Naive thymus-derived CD4-positive, alpha-beta T cell (primary cell): ENCODE data around the gene NHLH1. TPM values are rescaled to one million over a fixed set of nuclear protein-coding genes. Genes with fewer than 3 reads are reported as not detected.

Experiments
- ATAC-seq: fragments of 150-1000 bp; cut with Tn5 transposase; 2 replicates; pipeline ENCODE4 v1.10.0; 2021; ENCODE audit warnings: mild to moderate bottlenecking, moderate library complexity
- CTCF ChIA-PET: fragments of 350-600 bp; sonication (Branson Sonifier 250); formaldehyde crosslinking; loops from one replicate; lab custom pipeline; 2021; ENCODE audit warnings: antibody characterized with exemption; lab: Charles Lee
- POLR2A ChIA-PET: fragments of 350-600 bp; sonication (Branson Sonifier 250); formaldehyde crosslinking; loops from one replicate; lab custom pipeline; 2021; ENCODE audit warnings: antibody characterized with exemption, inconsistent platforms; lab: Charles Lee
- DNase-seq, 9 donors: peaks; one replicate each; pipeline versions ENCODE4 v3.0.0 to v3.0.0-alpha.2; 2020 to 2022; ENCODE audit warnings: mixed read lengths in 1 of 9
- H3K27ac ChIP-seq: one replicate; pipeline ENCODE4 v1.7.0; 2013; ENCODE audit warnings: mild to moderate bottlenecking, low read depth, low read length, moderate library complexity
- H3K27me3 ChIP-seq, 2 donors: one replicate each; pipeline ENCODE4 v1.7.0; 2013; ENCODE audit warnings: low read length in 2 of 2, mild to moderate bottlenecking in 2 of 2, moderate library complexity in 2 of 2; ENCODE audit not compliant: control insufficient read depth in 2 of 2, insufficient read depth in 2 of 2
- H3K36me3 ChIP-seq, 3 experiments: 1 replicate in 2 of 3; 2 replicates in 1 of 3; pipeline ENCODE4 v1.7.0; 2013; ENCODE audit warnings: low read length in 3 of 3, mild to moderate bottlenecking in 3 of 3, moderate library complexity in 1 of 3; ENCODE audit not compliant: insufficient read depth in 3 of 3, control insufficient read depth in 2 of 3
- H3K4me1 ChIP-seq, 2 donors: one replicate each; pipeline ENCODE4 v1.7.0; 2013; ENCODE audit warnings: low read length in 2 of 2, mild to moderate bottlenecking in 2 of 2, moderate library complexity in 1 of 2; ENCODE audit not compliant: control insufficient read depth in 2 of 2, insufficient read depth in 2 of 2
- H3K4me3 ChIP-seq: 2 replicates; pipeline ENCODE4 v1.7.0; 2013; ENCODE audit warnings: mild to moderate bottlenecking, low read length
- H3K9me3 ChIP-seq, 3 experiments: 1 replicate in 2 of 3; 2 replicates in 1 of 3; pipeline ENCODE4 v1.7.0; 2013; ENCODE audit warnings: low read length in 3 of 3; ENCODE audit not compliant: control insufficient read depth in 2 of 3
- H3K27ac Mint-ChIP-seq, 9 donors: one replicate each; pipeline ENCODE4 v1.8.0; 2020 to 2022; ENCODE audit warnings: mixed read lengths in 9 of 9, mild to moderate bottlenecking in 8 of 9, moderate library complexity in 5 of 9, inconsistent platforms in 2 of 9
- H3K27me3 Mint-ChIP-seq, 5 donors: one replicate each; pipeline ENCODE4 v1.8.0; 2021 to 2022; ENCODE audit warnings: mixed read lengths in 5 of 5, mild to moderate bottlenecking in 1 of 5
- H3K36me3 Mint-ChIP-seq, 5 donors: one replicate each; pipeline ENCODE4 v1.8.0; 2020 to 2022; ENCODE audit warnings: mixed read lengths in 5 of 5, mild to moderate bottlenecking in 3 of 5, inconsistent platforms in 1 of 5
- H3K4me1 Mint-ChIP-seq, 7 donors: one replicate each; pipeline ENCODE4 v1.8.0; 2020 to 2022; ENCODE audit warnings: mixed read lengths in 7 of 7, mild to moderate bottlenecking in 3 of 7, inconsistent platforms in 1 of 7
- H3K4me3 Mint-ChIP-seq, 10 donors: one replicate each; pipeline ENCODE4 v1.8.0; 2020 to 2022; ENCODE audit warnings: mild to moderate bottlenecking in 10 of 10, mixed read lengths in 10 of 10, moderate library complexity in 6 of 10, inconsistent platforms in 2 of 10
- H3K9me3 Mint-ChIP-seq, 11 donors: one replicate each; pipeline ENCODE4 v1.8.0; 2020 to 2022; ENCODE audit warnings: mixed read lengths in 11 of 11, mild to moderate bottlenecking in 4 of 11, inconsistent platforms in 1 of 11, moderate library complexity in 1 of 11
- intact Hi-C, 2 donors: fragments of 100-400 bp; cut with micrococcal nuclease; formaldehyde crosslinking; loops; one replicate each; pipeline ENCODE4 v1.15.1; 2023
- polyA plus RNA-seq, 2 donors: library from polyadenylated mRNA; unstranded; fragments of 300-500 nt; fragmentation: Illumina TruSeq; gene quantifications; one replicate each; pipeline ENCODE4 v1.2.3, GENCODE V29; 2021
- total RNA-seq, 6 experiments: library from RNA in 5 of 6; stranded (reverse) in 5 of 6; gene quantifications; 1 replicate in 5 of 6; 2 replicates in 1 of 6; pipeline ENCODE4 v1.2.3 and lab custom pipeline; 2021 to 2026

Gene NHLH1
- total and polyA plus RNA-seq, 7 experiments from 2014 or later: 0.11 to 0.58 (median 0.42) TPM; not detected in 2

DNA sequence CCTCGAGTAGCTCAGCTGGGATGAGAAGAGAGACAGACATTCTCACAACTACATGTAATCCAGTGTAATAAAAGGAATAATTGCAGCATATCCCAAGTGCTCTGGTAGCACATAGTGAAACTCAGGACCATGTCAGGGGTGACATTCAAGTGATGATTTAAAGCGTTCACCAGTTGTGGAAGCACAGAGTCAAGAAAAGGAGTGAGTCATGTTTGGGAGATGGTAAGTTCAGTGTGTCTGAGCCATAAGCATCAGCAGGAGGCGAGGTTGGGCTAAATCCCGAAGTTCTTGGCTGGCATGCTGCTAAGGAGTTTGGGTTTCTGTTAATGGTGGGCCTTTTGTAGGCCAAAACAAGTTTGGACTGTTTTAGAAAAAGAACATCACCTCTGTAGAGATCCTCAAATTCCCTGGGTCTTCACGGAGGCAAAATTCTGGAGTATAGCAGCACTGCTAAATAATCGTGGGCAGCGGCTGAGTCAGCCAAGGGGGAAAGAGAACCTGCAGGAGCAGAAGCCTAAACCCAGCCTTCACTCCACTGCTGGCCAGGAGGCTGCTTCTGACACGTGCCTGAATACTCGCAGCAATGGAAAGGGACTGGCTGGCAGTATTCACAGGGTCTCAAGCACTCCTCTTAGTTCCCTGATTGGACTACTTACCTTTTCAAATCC, 7.2 kb upstream of the NHLH1 start:
- no peaks in the 10 kb centered on the region for H3K9me3 Mint-ChIP-seq
- H3K4me3 Mint-ChIP-seq: no peak overlapping the region
- no peak overlapping the region for H3K4me3 ChIP-seq
- peaks cover 19 to 48% (median 27%) of the 10 kb centered on the region in 5 donors for H3K36me3 Mint-ChIP-seq
- peak in 1 of 9 donors; percentile 11 for DNase-seq
- ATAC-seq: no peak
- H3K27me3 ChIP-seq: no peaks in the 10 kb centered on the region
- H3K9me3 ChIP-seq: no peaks in the 10 kb centered on the region
- H3K36me3 ChIP-seq: peaks cover 8 to 57% (median 13%) of the 10 kb centered on the region in 3 experiments
- ChIA-PET CTCF (no interaction called here), POLR2A (no interaction called here)
- H3K4me1 Mint-ChIP-seq: peaks cover 0 to 5% (median 0%) of the 10 kb centered on the region in 7 donors
- H3K27ac ChIP-seq: no peak overlapping the region
- no peaks in the 10 kb centered on the region for H3K27me3 Mint-ChIP-seq
- H3K4me1 ChIP-seq: no peaks in the 10 kb centered on the region
- intact Hi-C loops: no loop called here
- no peak overlapping the region for H3K27ac Mint-ChIP-seq

DNA sequence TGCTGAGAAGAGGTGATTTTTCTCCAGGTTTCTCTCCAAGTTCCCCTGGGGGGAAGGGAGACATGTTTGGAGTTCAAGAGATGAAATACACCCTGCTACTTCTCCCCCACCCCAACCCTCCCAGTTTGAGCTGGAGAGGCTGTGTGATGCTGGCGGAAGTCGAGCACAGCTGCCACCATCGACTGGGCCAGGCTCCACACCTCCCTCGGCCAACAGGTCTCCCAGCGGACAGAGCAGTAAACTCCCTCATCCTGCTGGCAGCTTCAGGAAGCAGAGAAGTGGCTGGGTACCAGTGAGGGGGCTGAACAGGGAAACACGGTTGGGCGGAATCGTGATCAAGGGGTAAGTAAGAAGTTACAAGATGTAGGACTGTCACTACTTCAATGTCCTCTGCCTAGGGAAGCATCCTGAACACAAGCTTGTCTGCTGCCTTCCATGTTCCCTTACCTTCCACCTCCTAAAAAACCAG, 6.6 kb upstream of the NHLH1 start:
- no peak overlapping the region for H3K27ac ChIP-seq
- peaks cover 19 to 47% (median 23%) of the 10 kb centered on the region in 5 donors for H3K36me3 Mint-ChIP-seq
- CTCF ChIA-PET: interaction anchor here (0.6 kb wide), 1 partner anchor 145 kb away, joined by 4 read pairs; no protein-coding TSS in a partner anchor

GRCh38 chr1:160361199-160361598, 5.7 kb upstream of the NHLH1 start:
- ChIA-PET POLR2A (no interaction called here), CTCF (no interaction called here)
- no peak overlapping the region for H3K4me3 ChIP-seq
- H3K4me1 ChIP-seq: no peaks in the 10 kb centered on the region
- H3K4me3 Mint-ChIP-seq: no peak overlapping the region
- ATAC-seq (no peak), DNase-seq (no peak)
- H3K27ac Mint-ChIP-seq: peak overlapping the region in 4 of 9 donors; percentile 2 to 51 (median 10)
- H3K27me3 Mint-ChIP-seq: no peaks in the 10 kb centered on the region
- intact Hi-C loops: no loop called here
- no peaks in the 10 kb centered on the region for H3K9me3 ChIP-seq
- no peaks in the 10 kb centered on the region for H3K9me3 Mint-ChIP-seq
- H3K27ac ChIP-seq: no peak overlapping the region
- peaks cover 17 to 37% (median 23%) of the 10 kb centered on the region in 5 donors for H3K36me3 Mint-ChIP-seq
- peaks cover 0 to 5% (median 0%) of the 10 kb centered on the region in 7 donors for H3K4me1 Mint-ChIP-seq
- peaks cover 0 to 42% (median 0%) of the 10 kb centered on the region in 3 experiments for H3K36me3 ChIP-seq
- H3K27me3 ChIP-seq: no peaks in the 10 kb centered on the region

More for the DNA sequence above, 6.6 kb upstream of the NHLH1 start:
- no peak overlapping the region for H3K27ac Mint-ChIP-seq
- intact Hi-C loops: no loop called here
- POLR2A ChIA-PET: no interaction called here
- H3K4me3 ChIP-seq: no peak overlapping the region
- no peaks in the 10 kb centered on the region for H3K27me3 ChIP-seq
- H3K4me3 Mint-ChIP-seq: no peak overlapping the region
- peaks cover 0 to 5% (median 0%) of the 10 kb centered on the region in 7 donors for H3K4me1 Mint-ChIP-seq
- no peak for ATAC-seq
- peaks cover 2 to 52% (median 9%) of the 10 kb centered on the region in 3 experiments for H3K36me3 ChIP-seq
- peak in 1 of 9 donors; percentile 3 for DNase-seq
- no peaks in the 10 kb centered on the region for H3K9me3 ChIP-seq
- H3K27me3 Mint-ChIP-seq: no peaks in the 10 kb centered on the region
- H3K4me1 ChIP-seq: no peaks in the 10 kb centered on the region
- H3K9me3 Mint-ChIP-seq: no peaks in the 10 kb centered on the region

GRCh38 chr1:160361814-160362167, 5.1 kb upstream of the NHLH1 start:
- Histone ChIP-seq H3K9me3 (no peaks in the 10 kb centered on the region), H3K4me1 (no peaks in the 10 kb centered on the region), H3K36me3 (peaks cover 0 to 36% (median 0%) of the 10 kb centered on the region in 3 experiments), H3K4me3 (no peak overlapping the region), H3K27ac (no peak overlapping the region), H3K27me3 (no peaks in the 10 kb centered on the region)
- H3K27ac Mint-ChIP-seq: no peak overlapping the region
- intact Hi-C loops: no loop called here
- DNase-seq: no peak
- no peak overlapping the region for H3K4me3 Mint-ChIP-seq
- peaks cover 12 to 31% (median 18%) of the 10 kb centered on the region in 5 donors for H3K36me3 Mint-ChIP-seq
- peaks cover 0 to 5% (median 0%) of the 10 kb centered on the region in 7 donors for H3K4me1 Mint-ChIP-seq
- no peaks in the 10 kb centered on the region for H3K27me3 Mint-ChIP-seq
- H3K9me3 Mint-ChIP-seq: no peaks in the 10 kb centered on the region
- POLR2A ChIA-PET: interaction anchor here (0.6 kb wide), 1 partner anchor 9 kb away, joined by 3 read pairs; no protein-coding TSS in a partner anchor
- ATAC-seq: no peak
- CTCF ChIA-PET: interaction anchor here (1.2 to 1.8 kb wide), 2 partner anchors 15 to 274 kb away, joined by 3 to 5 read pairs; no protein-coding TSS in a partner anchor

GRCh38 chr1:160362168-160362957, 4.5 kb upstream of the NHLH1 start:
- Histone ChIP-seq H3K9me3 (no peaks in the 10 kb centered on the region), H3K27ac (no peak overlapping the region), H3K36me3 (peaks cover 0 to 31% (median 0%) of the 10 kb centered on the region in 3 experiments), H3K27me3 (no peaks in the 10 kb centered on the region), H3K4me3 (no peak overlapping the region), H3K4me1 (no peaks in the 10 kb centered on the region)
- H3K4me3 Mint-ChIP-seq: no peak overlapping the region
- DNase-seq (peak in 1 of 9 donors; percentile 13), ATAC-seq (no peak)
- peak overlapping the region in 5 of 9 donors; percentile 5 to 86 (median 56) for H3K27ac Mint-ChIP-seq
- intact Hi-C loops: no loop called here
- H3K36me3 Mint-ChIP-seq: peaks cover 7 to 27% (median 14%) of the 10 kb centered on the region in 5 donors
- ChIA-PET POLR2A (interaction anchor here (0.6 kb wide), 1 partner anchor 8 kb away, joined by 3 read pairs; no protein-coding TSS in a partner anchor), CTCF (interaction anchor here (1.2 to 1.8 kb wide), 2 partner anchors 14 to 275 kb away, joined by 3 to 5 read pairs; no protein-coding TSS in a partner anchor)
- H3K9me3 Mint-ChIP-seq: no peaks in the 10 kb centered on the region
- no peaks in the 10 kb centered on the region for H3K27me3 Mint-ChIP-seq
- peaks cover 0 to 5% (median under 1%) of the 10 kb centered on the region in 7 donors for H3K4me1 Mint-ChIP-seq

DNA sequence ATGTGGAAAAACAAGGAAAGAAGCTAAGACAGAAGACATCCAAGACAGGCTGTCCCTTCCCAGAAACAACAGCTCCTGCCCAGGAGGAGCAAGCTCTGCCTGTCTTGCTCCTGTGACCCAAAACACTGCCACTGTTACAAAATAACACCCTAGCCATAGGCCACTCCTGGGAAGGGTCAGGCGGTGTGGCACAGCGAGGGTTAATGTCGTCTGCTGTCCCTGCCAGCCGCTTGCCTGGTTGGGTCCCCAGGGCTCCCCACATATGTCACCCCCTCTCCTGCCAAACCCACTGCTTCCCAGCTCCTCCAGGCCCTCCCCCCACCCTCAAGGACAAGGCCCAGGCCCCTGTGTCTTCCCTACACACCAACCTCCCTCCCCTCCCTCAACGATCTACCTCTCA, 3.9 kb upstream of the NHLH1 start:
- H3K4me1 ChIP-seq: no peaks in the 10 kb centered on the region

More for the DNA sequence above, 3.9 kb upstream of the NHLH1 start:
- Mint-ChIP-seq H3K4me1 (peaks cover 0 to 8% (median 4%) of the 10 kb centered on the region in 7 donors), H3K9me3 (no peaks in the 10 kb centered on the region), H3K36me3 (peaks cover 5 to 22% (median 13%) of the 10 kb centered on the region in 5 donors), H3K27me3 (no peaks in the 10 kb centered on the region), H3K4me3 (no peak overlapping the region), H3K27ac (peak overlapping the region in 6 of 9 donors; percentile 5 to 86 (median 70))
- no peaks in the 10 kb centered on the region for H3K9me3 ChIP-seq
- H3K27ac ChIP-seq: no peak overlapping the region
- ATAC-seq (no peak), DNase-seq (peak in 1 of 9 donors; percentile 7)
- no peaks in the 10 kb centered on the region for H3K27me3 ChIP-seq
- peaks cover 0 to 24% (median 0%) of the 10 kb centered on the region in 3 experiments for H3K36me3 ChIP-seq
- ChIA-PET POLR2A (no interaction called here), CTCF (interaction anchor here (1.2 to 1.8 kb wide), 2 partner anchors 14 to 276 kb away, joined by 3 to 5 read pairs; no protein-coding TSS in a partner anchor)
- intact Hi-C loops: no loop called here
- H3K4me3 ChIP-seq: no peak overlapping the region
